GM18951 (cell line): ENCODE data around the gene IFT20.

Experiments
- POLR2A ChIP-seq: IDR thresholded peaks from 4 replicates; pipeline ENCODE4 v1.6.1; 2011; ENCODE audit warnings: mild to moderate bottlenecking; ENCODE audit not compliant: insufficient read length, insufficient read depth; ENCODE audit errors: extremely low read depth
- in situ Hi-C: fragments of 300-500 bp; cut with MboI; formaldehyde crosslinking; loops from one replicate; pipeline ENCODE4 v1.12.0; 2022; ENCODE audit warnings: low sequenced_read_pairs, mixed read lengths, inconsistent platforms; ENCODE audit not compliant: unreplicated experiment

The IFT20 gene

GRCh38 chr17:28338056-28338768 lies 2.9 kb upstream of the IFT20 start:
- in situ Hi-C loops, result loop anchor here (10.0 kb wide), 1 partner anchor 293 kb away; the partner anchor contains the start of gene NLK
- TF ChIP-seq POLR2A, result no peak

GRCh38 chr17:28335959-28336871 lies 943 bp upstream of the IFT20 start:
- in situ Hi-C loops, result loop anchor here (10.0 kb wide), 1 partner anchor 291 kb away; the partner anchor contains the start of gene NLK
- TF ChIP-seq POLR2A, result no peak

GRCh38 chr17:28334666-28335200 lies 539 bp downstream of the IFT20 start:
- in situ Hi-C loops, result loop anchor here (10.0 kb wide), 1 partner anchor 290 kb away; the partner anchor contains the start of gene NLK
- no peak for TF ChIP-seq POLR2A

GRCh38 chr17:28334171-28334570 lies 1.1 kb downstream of the IFT20 start:
- no peak for TF ChIP-seq POLR2A

GRCh38 chr17:28333083-28333746 lies 2.1 kb downstream of the IFT20 start:
- in situ Hi-C loops, result loop anchor here (10.0 kb wide), 1 partner anchor 288 kb away; the partner anchor contains the start of gene NLK

More at GRCh38 chr17:28334171-28334570, 1.1 kb downstream of the IFT20 start:
- in situ Hi-C loops, result loop anchor here (10.0 kb wide), 1 partner anchor 289 kb away; the partner anchor contains the start of gene NLK

GRCh38 chr17:28331891-28332420 lies 3.3 kb downstream of the IFT20 start:
- in situ Hi-C loops, result loop anchor here (10.0 kb wide), 1 partner anchor 287 kb away; the partner anchor contains the start of gene NLK
- no peak for TF ChIP-seq POLR2A

More at GRCh38 chr17:28333083-28333746, 2.1 kb downstream of the IFT20 start:
- no peak for TF ChIP-seq POLR2A

- in situ Hi-C loops, result loop anchor here (10.0 kb wide), 1 partner anchor 286 kb away; the partner anchor contains the start of gene NLK
These were observed 4.6 kb downstream of the IFT20 start for GRCh38 chr17:28330671-28331070.

GRCh38 chr17:28328325-28328724 lies 6.9 kb downstream of the IFT20 start:
- no peak for TF ChIP-seq POLR2A
- in situ Hi-C loops, result no loop called here

More at GRCh38 chr17:28330671-28331070, 4.6 kb downstream of the IFT20 start:
- no peak for TF ChIP-seq POLR2A

GRCh38 chr17:28327709-28328108 lies 7.6 kb downstream of the IFT20 start:
- TF ChIP-seq POLR2A, result no peak
- in situ Hi-C loops, result no loop called here

- no peak for TF ChIP-seq POLR2A
- in situ Hi-C loops, result no loop called here
These were observed 8.2 kb downstream of the IFT20 start for GRCh38 chr17:28327031-28327607.

GRCh38 chr17:28326114-28326513 lies 9.2 kb downstream of the IFT20 start:
- in situ Hi-C loops, result no loop called here
- TF ChIP-seq POLR2A, result no peak

- TF ChIP-seq POLR2A, result no peak
These were observed 10.1 kb downstream of the IFT20 start for GRCh38 chr17:28325211-28325610.

GRCh38 chr17:28324781-28325180 lies 10.5 kb downstream of the IFT20 start:
- in situ Hi-C loops, result no loop called here
- TF ChIP-seq POLR2A, result no peak

More at GRCh38 chr17:28325211-28325610, 10.1 kb downstream of the IFT20 start:
- in situ Hi-C loops, result no loop called here
